Duodenal mucosa (tissue), 2 donors: Measurements from ENCODE around the gene ARL16.

Source experiments
- H3K27ac ChIP-seq: one replicate; pipeline ENCODE4 v1.7.0; 2013; ENCODE audit warnings: low read depth, low read length
- H3K27me3 ChIP-seq, 2 donors: one replicate each; pipeline ENCODE4 v1.7.0; 2013; ENCODE audit warnings: low read length in 2 of 2, control low read depth in 1 of 2; ENCODE audit not compliant: insufficient read depth in 2 of 2, control insufficient read depth in 1 of 2
- H3K36me3 ChIP-seq, 2 donors: one replicate each; pipeline ENCODE4 v1.7.0; 2013; ENCODE audit warnings: low read length in 2 of 2, control low read depth in 1 of 2; ENCODE audit not compliant: insufficient read depth in 2 of 2, control insufficient read depth in 1 of 2
- H3K4me1 ChIP-seq, 2 donors: one replicate each; pipeline ENCODE4 v1.7.0; 2013; ENCODE audit warnings: low read length in 2 of 2, control low read depth in 1 of 2; ENCODE audit not compliant: insufficient read depth in 2 of 2, control insufficient read depth in 1 of 2
- H3K4me3 ChIP-seq, 2 donors: one replicate each; pipeline ENCODE4 v1.7.0; 2013; ENCODE audit warnings: low read length in 2 of 2, low read depth in 1 of 2
- H3K9ac ChIP-seq, 2 donors: one replicate each; pipeline ENCODE4 v1.7.0; 2013; ENCODE audit warnings: low read length in 2 of 2, low read depth in 1 of 2
- H3K9me3 ChIP-seq, 2 donors: one replicate each; pipeline ENCODE4 v1.7.0; 2013; ENCODE audit warnings: low read length in 2 of 2, control low read depth in 1 of 2; ENCODE audit not compliant: control insufficient read depth in 1 of 2

The ARL16 gene

GRCh38 chr17:81656118-81656743 is 27.4 kb downstream of the ARL16 start, which contains the start of gene PDE6G:
PDE6G (minus strand) TSS chr17:81656542; CDS start chr17:81653305, 3,237 bp downstream.
- no peaks in the 10 kb centered on the region for H3K9me3 ChIP-seq
- H3K27ac ChIP-seq, result no peak within 1 kb of the TSS
- no peaks in the 10 kb centered on the region for H3K27me3 ChIP-seq
- peaks cover 3 to 5% of the 10 kb centered on the region in 2 donors for H3K4me1 ChIP-seq
- H3K9ac ChIP-seq, result no peak within 1 kb of the TSS
- no peak within 1 kb of the TSS for H3K4me3 ChIP-seq
- no peaks in the 10 kb centered on the region for H3K36me3 ChIP-seq

DNA sequence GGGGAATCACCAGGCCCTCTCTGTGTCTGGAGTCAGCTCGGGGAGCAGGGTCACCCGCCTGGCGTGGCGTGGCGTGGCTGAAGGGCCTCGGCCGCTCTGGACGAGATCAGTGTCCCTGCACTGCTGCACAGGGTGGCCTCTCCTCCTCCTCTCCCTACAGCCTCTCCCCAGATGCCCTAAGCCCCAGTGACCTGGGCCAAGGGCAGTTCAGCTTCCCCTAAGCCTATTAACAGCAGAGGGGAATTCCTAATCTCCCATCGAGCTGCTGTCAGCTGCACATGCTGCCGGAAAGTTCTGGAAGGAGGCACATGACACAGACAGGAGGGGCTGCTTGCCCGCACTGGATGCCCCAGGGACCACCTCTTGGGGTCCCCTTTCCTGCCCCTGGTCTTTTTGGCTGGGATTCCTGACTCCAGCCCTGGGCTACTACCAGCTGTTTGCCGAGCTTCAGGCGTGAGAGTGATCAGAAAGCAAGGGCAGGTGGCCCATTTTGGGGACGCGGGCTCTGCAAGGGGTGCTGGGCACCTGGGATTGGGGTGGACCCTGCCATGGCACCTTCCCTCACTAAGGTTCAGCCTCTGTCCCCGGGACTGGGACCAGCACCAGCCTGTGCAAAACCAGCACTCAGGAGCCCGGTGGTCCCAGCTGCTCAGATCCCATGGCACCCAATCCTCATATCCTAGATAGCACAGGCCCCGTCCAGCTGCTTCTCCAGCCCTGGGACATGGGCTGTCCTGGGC is 28.0 kb downstream of the ARL16 start:
- H3K4me1 ChIP-seq, result peaks cover 3 to 5% of the 10 kb centered on the region in 2 donors
- no peaks in the 10 kb centered on the region for H3K9me3 ChIP-seq
- H3K4me3 ChIP-seq, result no peak overlapping the region
- H3K27ac ChIP-seq, result no peak overlapping the region
- H3K9ac ChIP-seq, result no peak overlapping the region
- H3K27me3 ChIP-seq, result no peaks in the 10 kb centered on the region
- H3K36me3 ChIP-seq, result no peaks in the 10 kb centered on the region

DNA sequence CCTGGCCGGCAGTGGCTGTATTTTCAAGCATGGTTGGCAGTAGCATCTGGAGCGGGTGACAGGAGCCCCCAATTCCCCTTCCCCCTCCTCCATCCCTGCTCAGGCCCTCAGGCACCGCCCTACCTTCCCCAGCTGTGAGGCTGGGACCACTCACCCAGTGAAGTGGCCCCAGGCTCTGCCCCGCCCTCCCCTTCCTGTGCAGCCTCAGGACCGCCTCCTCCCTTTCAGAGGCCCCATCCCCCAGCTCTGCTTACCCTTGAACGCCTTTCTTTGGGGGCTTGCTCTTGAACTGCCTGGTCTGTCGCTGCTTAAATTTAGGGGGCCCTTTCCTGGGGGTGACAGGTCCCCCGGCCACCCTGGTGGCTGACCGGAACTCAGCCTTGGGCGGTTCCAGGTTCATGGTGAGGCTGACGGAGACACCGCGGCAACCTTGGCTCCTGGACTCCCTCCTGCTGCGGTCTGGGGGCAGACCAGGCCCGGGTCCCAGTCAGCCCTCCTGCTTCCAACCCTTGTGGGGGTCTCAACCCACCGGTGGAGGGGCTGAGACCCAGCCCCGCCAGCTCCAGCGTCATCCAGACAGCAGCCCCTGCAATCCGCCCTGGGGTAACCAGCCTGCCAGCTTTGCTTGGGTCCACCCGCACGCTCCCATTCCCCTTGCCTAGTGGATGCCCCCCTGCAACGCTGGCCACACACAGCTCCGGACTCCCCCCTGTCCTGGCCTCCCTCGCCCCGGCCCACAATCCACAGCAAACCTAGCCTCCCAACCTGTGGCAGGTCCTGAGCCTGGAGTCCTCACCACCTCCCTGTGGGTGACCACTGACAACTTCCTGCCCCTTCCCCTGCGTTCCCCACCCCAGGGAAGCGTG is 30.5 kb downstream of the ARL16 start:
- Histone ChIP-seq H3K4me1 (peaks cover 3 to 5% of the 10 kb centered on the region in 2 donors), H3K9me3 (peaks cover 0 to 4% of the 10 kb centered on the region in 2 donors), H3K36me3 (no peaks in the 10 kb centered on the region), H3K4me3 (peak overlapping the region; percentile 30 to 40), H3K27ac (no peak overlapping the region), H3K27me3 (peaks cover 0 to 7% of the 10 kb centered on the region in 2 donors), H3K9ac (no peak overlapping the region)

- no peaks in the 10 kb centered on the region for H3K36me3 ChIP-seq
- H3K9me3 ChIP-seq, result peaks cover 0 to 4% of the 10 kb centered on the region in 2 donors
- peaks cover 0 to 3% of the 10 kb centered on the region in 2 donors for H3K4me1 ChIP-seq
- H3K4me3 ChIP-seq, result no peak overlapping the region
- no peak overlapping the region for H3K27ac ChIP-seq
- no peak overlapping the region for H3K9ac ChIP-seq
- H3K27me3 ChIP-seq, result peaks cover 6 to 12% of the 10 kb centered on the region in 2 donors
Observed at GRCh38 chr17:81651692-81652091, 31.9 kb downstream of the ARL16 start.

- H3K27me3 ChIP-seq, result peaks cover 6 to 12% of the 10 kb centered on the region in 2 donors
- no peaks in the 10 kb centered on the region for H3K36me3 ChIP-seq
- no peak overlapping the region for H3K9ac ChIP-seq
- H3K4me3 ChIP-seq, result no peak overlapping the region
- no peak overlapping the region for H3K27ac ChIP-seq
- H3K9me3 ChIP-seq, result peaks cover 0 to 4% of the 10 kb centered on the region in 2 donors
- H3K4me1 ChIP-seq, result peaks cover 0 to 3% of the 10 kb centered on the region in 2 donors
Observed at GRCh38 chr17:81650951-81651350, 32.6 kb downstream of the ARL16 start.

DNA sequence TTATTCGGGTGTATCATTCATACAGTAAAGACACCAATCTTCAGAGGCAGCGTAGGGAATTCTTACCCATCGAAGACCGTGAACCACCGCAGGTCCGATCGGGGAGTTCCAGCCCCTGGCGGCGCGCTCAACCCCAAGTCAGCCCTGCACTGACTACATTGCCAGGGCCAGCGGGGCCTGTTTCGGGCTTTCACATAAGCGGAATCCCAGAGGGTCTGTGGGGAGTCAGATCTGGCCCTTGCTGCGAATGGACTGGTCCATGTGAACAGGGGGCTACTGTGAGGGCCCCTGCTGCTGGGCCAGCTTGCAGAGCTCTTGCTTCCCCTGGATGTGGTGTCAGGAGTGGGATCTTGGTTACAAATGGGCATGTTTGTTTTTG is 34.9 kb downstream of the ARL16 start:
- H3K27ac ChIP-seq, result no peak overlapping the region
- H3K36me3 ChIP-seq, result no peaks in the 10 kb centered on the region
- H3K4me3 ChIP-seq, result no peak overlapping the region
- H3K27me3 ChIP-seq, result peaks cover 6 to 12% of the 10 kb centered on the region in 2 donors
- H3K9me3 ChIP-seq, result peaks cover 0 to 4% of the 10 kb centered on the region in 2 donors
- H3K4me1 ChIP-seq, result peaks cover 0 to 3% of the 10 kb centered on the region in 2 donors
- no peak overlapping the region for H3K9ac ChIP-seq

DNA sequence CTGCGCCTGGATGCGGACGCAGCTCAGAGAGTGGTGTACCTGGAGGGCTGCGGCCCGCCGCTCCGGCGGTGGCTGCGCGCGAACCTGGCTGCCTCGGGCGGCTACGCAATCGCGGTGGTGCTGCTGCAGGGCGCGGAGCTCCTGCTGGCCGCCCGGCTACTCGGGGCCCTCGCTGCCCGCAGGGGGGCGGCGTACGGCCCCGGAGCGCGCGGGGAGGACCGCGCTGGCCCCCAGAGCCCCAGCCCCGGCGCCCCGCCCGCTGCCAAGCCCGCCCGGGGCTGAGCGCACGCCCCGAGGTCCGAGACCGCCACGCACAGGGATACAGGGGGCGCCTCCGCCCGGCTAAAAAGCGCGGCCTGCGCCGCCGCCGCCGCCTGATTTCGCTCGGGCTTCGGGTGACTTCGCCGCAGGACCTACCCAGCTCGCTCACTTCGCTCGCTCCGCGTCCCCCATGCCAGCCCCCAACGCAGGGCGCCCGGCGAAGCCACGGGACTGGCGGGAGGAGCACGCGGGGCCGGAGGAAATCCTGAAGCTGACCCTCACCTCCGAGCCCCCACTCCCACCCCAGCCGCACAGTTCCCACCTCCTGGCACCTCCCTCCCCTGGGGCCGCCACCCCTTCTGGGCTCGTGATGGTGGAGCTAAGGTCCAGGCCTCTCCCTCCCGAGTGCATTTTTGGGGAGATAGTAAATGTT is 35.4 kb downstream of the ARL16 start:
- H3K4me3 ChIP-seq, result no peak overlapping the region
- H3K36me3 ChIP-seq, result no peaks in the 10 kb centered on the region
- peaks cover 6 to 12% of the 10 kb centered on the region in 2 donors for H3K27me3 ChIP-seq
- H3K27ac ChIP-seq, result no peak overlapping the region
- H3K9me3 ChIP-seq, result peaks cover 0 to 4% of the 10 kb centered on the region in 2 donors
- no peaks in the 10 kb centered on the region for H3K4me1 ChIP-seq
- H3K9ac ChIP-seq, result no peak overlapping the region

GRCh38 chr17:81647640-81648012 is 36.0 kb downstream of the ARL16 start:
- Histone ChIP-seq H3K27me3 (peaks cover 6 to 12% of the 10 kb centered on the region in 2 donors), H3K4me3 (no peak overlapping the region), H3K27ac (no peak overlapping the region), H3K9me3 (peaks cover 0 to 4% of the 10 kb centered on the region in 2 donors), H3K9ac (no peak overlapping the region), H3K36me3 (no peaks in the 10 kb centered on the region), H3K4me1 (no peaks in the 10 kb centered on the region)

- no peak overlapping the region for H3K4me3 ChIP-seq
- H3K36me3 ChIP-seq, result no peaks in the 10 kb centered on the region
- no peaks in the 10 kb centered on the region for H3K4me1 ChIP-seq
- H3K9ac ChIP-seq, result no peak overlapping the region
- peaks cover 6 to 12% of the 10 kb centered on the region in 2 donors for H3K27me3 ChIP-seq
- no peak overlapping the region for H3K27ac ChIP-seq
- H3K9me3 ChIP-seq, result peaks cover 0 to 4% of the 10 kb centered on the region in 2 donors
Observed at GRCh38 chr17:81646869-81647600, 36.6 kb downstream of the ARL16 start.
